Erythroblast (primary cell): ENCODE data around the gene CABP5.

Source experiments
- GATA1 ChIP-seq: IDR thresholded peaks from 2 replicates; pipeline ENCODE4 v1.6.1; 2011; ENCODE audit warnings: low read depth, mild to moderate bottlenecking, control low read depth, low read length, moderate library complexity
- POLR2A ChIP-seq: IDR thresholded peaks from 2 replicates; pipeline ENCODE4 v1.6.1; 2011; ENCODE audit warnings: mild to moderate bottlenecking, low read length

- TF ChIP-seq POLR2A (no peak), GATA1 (no peak)
Observed at GRCh38 chr19:48041877-48042580, 1.9 kb downstream of the CABP5 start.
